Transverse colon (tissue), 4 donors: ENCODE data around the gene TGM3. TPM values are rescaled to one million over a fixed set of nuclear protein-coding genes. Genes with fewer than 3 reads are reported as not detected.

Source experiments
- DNase-seq: peaks from one replicate; pipeline ENCODE4 v3.0.0-alpha.2; 2019
- H3K27ac ChIP-seq, 4 donors: fragments of 200-600 bp; sonication (generic); 2 replicates each; pipeline ENCODE4 v1.5.1; 2016 to 2018; ENCODE audit warnings: inconsistent platforms in 4 of 4
- H3K27me3 ChIP-seq: fragments of 200-600 bp; sonication (generic); 2 replicates; pipeline ENCODE4 v1.5.1; 2017; ENCODE audit warnings: inconsistent platforms
- H3K36me3 ChIP-seq, 4 donors: fragments of 200-600 bp; sonication (generic); 2 replicates each; pipeline ENCODE4 v1.5.1; 2017 to 2019; ENCODE audit warnings: inconsistent platforms in 4 of 4
- H3K4me1 ChIP-seq, 4 donors: fragments of 200-600 bp; sonication (generic); 2 replicates each; pipeline ENCODE4 v1.5.1; 2017 to 2020; ENCODE audit warnings: inconsistent platforms in 4 of 4
- H3K4me3 ChIP-seq, 4 donors: fragments of 200-600 bp; sonication (generic); 1 replicate in 1 of 4; 2 replicates in 3 of 4; pipeline versions ENCODE4 v1.5.1 to v1.6.1; 2017 to 2019; ENCODE audit warnings: inconsistent platforms in 4 of 4
- H3K9me3 ChIP-seq, 2 donors: fragments of 200-600 bp; sonication (generic); 2 replicates each; pipeline ENCODE4 v1.5.1; 2017 to 2019; ENCODE audit warnings: inconsistent platforms in 2 of 2
- EP300 ChIP-seq: sonication (generic); formaldehyde crosslinking; IDR thresholded peaks from one replicate; pipeline ENCODE4 v1.6.1; 2017; ENCODE audit warnings: antibody characterized with exemption, low read depth
- POLR2A ChIP-seq: fragments of 450-650 bp; IDR thresholded peaks from one replicate; pipeline ENCODE4 v1.6.1; 2016; ENCODE audit warnings: antibody characterized with exemption, mild to moderate bottlenecking, moderate library complexity
- POLR2AphosphoS5 ChIP-seq, 3 donors: sonication (generic); formaldehyde crosslinking; IDR thresholded peaks; one replicate each; pipeline ENCODE4 v1.6.1; 2016; ENCODE audit warnings: antibody characterized with exemption in 3 of 3
- WGBS, 2 donors: methylation state at CpG; one replicate each; pipeline ENCODE4 v1.1.5; 2018; ENCODE audit warnings: low coverage in 1 of 2; 5-methylcytosine and 5-hydroxymethylcytosine counted together
- in situ Hi-C, 4 donors: fragments of 200-750 bp; cut with MboI; loops; one replicate each; pipeline versions ENCODE4 v1.15.0 to v1.15.1; 2017; ENCODE audit warnings: low sequenced_read_pairs in 3 of 4, low pct_ligation_motif_present in 1 of 4, low pct_unique_long_range_greater_than_20kb in 1 of 4
- intact Hi-C: fragments of 100-400 bp; cut with DNase I; formaldehyde crosslinking; loops from one replicate; pipeline ENCODE4 v1.15.1; 2023; ENCODE audit warnings: low total_unique reads
- total RNA-seq, 4 donors: library from RNA; depleted of rRNA; stranded (reverse); fragments of >200 nt; gene quantifications; one replicate each; pipeline ENCODE4 v1.1.0, GENCODE V29; 2016
- TF ChIP-seq, protein P1 (sequence below), 5 experiments: fragments of 200-600 bp in 3 of 5; fragments of 450-650 bp in 2 of 5; sonication (generic) in 3 of 5; IDR thresholded peaks; 1 replicate in 2 of 5; 2 replicates in 3 of 5; pipeline ENCODE4 v1.5.1; 2016 to 2017; ENCODE audit warnings: antibody characterized with exemption in 5 of 5, inconsistent platforms in 3 of 5, mild to moderate bottlenecking in 2 of 5, moderate library complexity in 1 of 5

The TGM3 gene
- total RNA-seq, 4 donors from 2014 or later, result 0.14 TPM; not detected in 3

DNA sequence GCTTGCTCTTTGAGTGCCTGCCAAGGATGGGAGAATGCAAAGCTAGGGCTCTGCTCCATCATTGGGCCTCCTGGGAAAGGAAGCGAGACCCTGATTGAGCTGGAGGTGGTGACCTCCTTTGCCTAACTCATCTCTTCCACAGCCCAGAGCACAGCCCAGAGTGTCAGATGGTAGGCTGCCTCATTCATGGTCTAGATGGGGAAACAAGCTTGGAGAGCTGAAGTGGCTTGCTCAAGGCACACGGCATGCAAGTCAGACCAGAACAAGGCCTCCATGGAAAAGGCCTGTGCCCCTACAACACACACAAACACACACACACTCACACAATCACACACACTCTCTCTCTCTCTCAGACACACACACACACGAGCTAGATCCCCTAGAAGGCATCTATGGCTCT, 17.5 kb downstream of the TGM3 start:
- Histone ChIP-seq H3K36me3 (no peaks in the 10 kb centered on the region), H3K4me1 (no peaks in the 10 kb centered on the region), H3K9me3 (no peaks in the 10 kb centered on the region), H3K27ac (no peak overlapping the region), H3K4me3 (no peak overlapping the region), H3K27me3 (no peaks in the 10 kb centered on the region)
- no peak for DNase-seq
- in situ Hi-C loops (no loop called here), intact Hi-C loops (no loop called here)
- WGBS, 2 donors, result 83% methylated on average over 3 of the region's 3 CpGs; no CpG with 5 or more reads in 1 of the 2 donors
- TF ChIP-seq POLR2AphosphoS5 (IDR thresholded peaks at IDR 0.05), result no peak
- TF ChIP-seq EP300, result no peak
- no peak for TF ChIP-seq POLR2A
- TF ChIP-seq, protein P1, sequence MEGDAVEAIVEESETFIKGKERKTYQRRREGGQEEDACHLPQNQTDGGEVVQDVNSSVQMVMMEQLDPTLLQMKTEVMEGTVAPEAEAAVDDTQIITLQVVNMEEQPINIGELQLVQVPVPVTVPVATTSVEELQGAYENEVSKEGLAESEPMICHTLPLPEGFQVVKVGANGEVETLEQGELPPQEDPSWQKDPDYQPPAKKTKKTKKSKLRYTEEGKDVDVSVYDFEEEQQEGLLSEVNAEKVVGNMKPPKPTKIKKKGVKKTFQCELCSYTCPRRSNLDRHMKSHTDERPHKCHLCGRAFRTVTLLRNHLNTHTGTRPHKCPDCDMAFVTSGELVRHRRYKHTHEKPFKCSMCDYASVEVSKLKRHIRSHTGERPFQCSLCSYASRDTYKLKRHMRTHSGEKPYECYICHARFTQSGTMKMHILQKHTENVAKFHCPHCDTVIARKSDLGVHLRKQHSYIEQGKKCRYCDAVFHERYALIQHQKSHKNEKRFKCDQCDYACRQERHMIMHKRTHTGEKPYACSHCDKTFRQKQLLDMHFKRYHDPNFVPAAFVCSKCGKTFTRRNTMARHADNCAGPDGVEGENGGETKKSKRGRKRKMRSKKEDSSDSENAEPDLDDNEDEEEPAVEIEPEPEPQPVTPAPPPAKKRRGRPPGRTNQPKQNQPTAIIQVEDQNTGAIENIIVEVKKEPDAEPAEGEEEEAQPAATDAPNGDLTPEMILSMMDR (IDR thresholded peaks at IDR 0.05), result no peak

GRCh38 chr20:2314759-2315439, 19.1 kb downstream of the TGM3 start:
- WGBS, 2 donors, result 48 to 87% methylated on average over 2 to 5 of the region's 8 CpGs
- H3K4me1 ChIP-seq, result no peaks in the 10 kb centered on the region
- no peak for DNase-seq
- TF ChIP-seq POLR2AphosphoS5 (IDR thresholded peaks at IDR 0.05), result no peak
- TF ChIP-seq, protein P1 (IDR thresholded peaks at IDR 0.05), result no peak
- no peak for TF ChIP-seq POLR2A
- no peak for TF ChIP-seq EP300
- no peaks in the 10 kb centered on the region for H3K27me3 ChIP-seq
- H3K27ac ChIP-seq, result no peak overlapping the region
- no peaks in the 10 kb centered on the region for H3K36me3 ChIP-seq
- no peak overlapping the region for H3K4me3 ChIP-seq
- intact Hi-C loops (no loop called here), in situ Hi-C loops (no loop called here)
- no peaks in the 10 kb centered on the region for H3K9me3 ChIP-seq

DNA sequence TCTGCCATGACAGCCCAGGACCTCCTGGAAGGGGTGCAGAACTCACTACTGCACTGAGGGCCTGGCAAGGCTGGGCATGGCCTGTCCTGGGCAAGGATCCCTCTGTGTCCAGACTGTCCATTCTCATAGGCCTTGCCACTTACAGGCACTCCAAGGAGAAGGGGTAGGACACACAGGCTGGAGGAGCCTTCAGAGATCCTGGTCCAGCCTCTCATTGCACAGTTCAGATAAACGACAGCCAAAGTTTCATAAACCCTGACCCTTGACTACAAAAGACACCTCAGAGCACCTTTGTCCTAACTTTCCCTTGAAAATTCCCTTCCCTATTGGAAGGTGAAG, 19.6 kb downstream of the TGM3 start:
- Histone ChIP-seq H3K9me3 (no peaks in the 10 kb centered on the region), H3K4me3 (no peak overlapping the region), H3K27me3 (no peaks in the 10 kb centered on the region), H3K4me1 (no peaks in the 10 kb centered on the region), H3K36me3 (no peaks in the 10 kb centered on the region), H3K27ac (no peak overlapping the region)
- in situ Hi-C loops (no loop called here), intact Hi-C loops (no loop called here)
- no peak for DNase-seq
- 17 to 43% methylated on average over 1 of the region's 1 CpG for WGBS, 2 donors
- TF ChIP-seq, protein P1 (IDR thresholded peaks at IDR 0.05), result no peak
- no peak for TF ChIP-seq EP300
- no peak for TF ChIP-seq POLR2A
- no peak for TF ChIP-seq POLR2AphosphoS5 (IDR thresholded peaks at IDR 0.05)

DNA sequence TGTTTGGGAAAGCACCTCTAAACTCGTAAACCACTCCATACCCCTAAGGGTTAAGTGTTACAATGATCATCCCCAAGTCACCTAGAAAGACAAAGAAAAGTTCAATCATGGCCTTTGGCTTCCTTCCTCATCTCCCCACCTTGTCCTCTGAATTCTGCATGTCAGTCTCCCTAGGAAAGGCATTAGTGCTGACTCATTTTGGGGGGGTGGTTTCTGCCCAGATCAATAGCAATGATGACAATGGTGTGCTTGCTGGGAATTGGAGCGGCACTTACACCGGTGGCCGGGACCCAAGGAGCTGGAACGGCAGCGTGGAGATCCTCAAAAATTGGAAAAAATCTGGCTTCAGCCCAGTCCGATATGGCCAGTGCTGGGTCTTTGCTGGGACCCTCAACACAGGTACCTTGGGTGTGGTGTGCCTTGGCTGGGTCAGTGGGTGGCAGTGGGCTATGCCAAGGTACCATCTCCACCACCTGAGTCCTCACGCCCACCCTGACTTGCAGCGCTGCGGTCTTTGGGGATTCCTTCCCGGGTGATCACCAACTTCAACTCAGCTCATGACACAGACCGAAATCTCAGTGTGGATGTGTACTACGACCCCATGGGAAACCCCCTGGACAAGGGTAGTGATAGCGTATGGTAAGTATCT, 21.2 kb downstream of the TGM3 start:
- Histone ChIP-seq H3K9me3 (no peaks in the 10 kb centered on the region), H3K4me3 (no peak overlapping the region), H3K36me3 (no peaks in the 10 kb centered on the region), H3K4me1 (peaks cover 0 to 7% (median 3%) of the 10 kb centered on the region in 4 donors), H3K27me3 (no peaks in the 10 kb centered on the region), H3K27ac (no peak overlapping the region)
- intact Hi-C loops, result no loop called here
- no peak for TF ChIP-seq POLR2A
- TF ChIP-seq, protein P1 (IDR thresholded peaks at IDR 0.05), result no peak
- no peak for DNase-seq
- in situ Hi-C loops, result no loop called here
- 92 to 93% methylated on average over 3 to 14 of the region's 14 CpGs for WGBS, 2 donors
